ENCODE results near the gene DNAJC2.

Gene DNAJC2

GRCh38 chr7:103348959-103349358, 4.4 kb upstream of the DNAJC2 start:
- TF ChIP-seq ZNF565 (CRISPR knock-in tag; conservative IDR thresholded peaks at IDR 0.05; ENCODE audit: low read depth) = no peak
- TF ChIP-seq ZFP30 (CRISPR knock-in tag; IDR thresholded peaks at IDR 0.05) = no peak
- TF ChIP-seq, protein P1, sequence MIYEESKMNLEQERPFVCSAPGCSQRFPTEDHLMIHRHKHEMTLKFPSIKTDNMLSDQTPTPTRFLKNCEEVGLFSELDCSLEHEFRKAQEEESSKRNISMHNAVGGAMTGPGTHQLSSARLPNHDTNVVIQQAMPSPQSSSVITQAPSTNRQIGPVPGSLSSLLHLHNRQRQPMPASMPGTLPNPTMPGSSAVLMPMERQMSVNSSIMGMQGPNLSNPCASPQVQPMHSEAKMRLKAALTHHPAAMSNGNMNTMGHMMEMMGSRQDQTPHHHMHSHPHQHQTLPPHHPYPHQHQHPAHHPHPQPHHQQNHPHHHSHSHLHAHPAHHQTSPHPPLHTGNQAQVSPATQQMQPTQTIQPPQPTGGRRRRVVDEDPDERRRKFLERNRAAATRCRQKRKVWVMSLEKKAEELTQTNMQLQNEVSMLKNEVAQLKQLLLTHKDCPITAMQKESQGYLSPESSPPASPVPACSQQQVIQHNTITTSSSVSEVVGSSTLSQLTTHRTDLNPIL (CRISPR knock-in tag; IDR thresholded peaks at IDR 0.05; ENCODE audit: low read depth) = no peak
- ATAC-seq = no peak

GRCh38 chr7:103348452-103348851, 3.9 kb upstream of the DNAJC2 start:
- ATAC-seq = no peak
- TF ChIP-seq, protein P1 (CRISPR knock-in tag; IDR thresholded peaks at IDR 0.05; ENCODE audit: low read depth) = no peak
- TF ChIP-seq ZFP3 (CRISPR knock-in tag; IDR thresholded peaks at IDR 0.05) = no peak
- no peak for TF ChIP-seq TOX (CRISPR knock-in tag; IDR thresholded peaks at IDR 0.05; ENCODE audit: borderline replicate concordance)
- no peak for TF ChIP-seq ZNF8 (CRISPR knock-in tag; IDR thresholded peaks at IDR 0.05)
- no peak for TF ChIP-seq CSDC2 (CRISPR knock-in tag; IDR thresholded peaks at IDR 0.05)
- no peak for TF ChIP-seq RARB (CRISPR knock-in tag; IDR thresholded peaks at IDR 0.05)
- no peak for TF ChIP-seq TCF4 (CRISPR knock-in tag; IDR thresholded peaks at IDR 0.05; ENCODE audit: borderline replicate concordance)
- TF ChIP-seq, protein P2, sequence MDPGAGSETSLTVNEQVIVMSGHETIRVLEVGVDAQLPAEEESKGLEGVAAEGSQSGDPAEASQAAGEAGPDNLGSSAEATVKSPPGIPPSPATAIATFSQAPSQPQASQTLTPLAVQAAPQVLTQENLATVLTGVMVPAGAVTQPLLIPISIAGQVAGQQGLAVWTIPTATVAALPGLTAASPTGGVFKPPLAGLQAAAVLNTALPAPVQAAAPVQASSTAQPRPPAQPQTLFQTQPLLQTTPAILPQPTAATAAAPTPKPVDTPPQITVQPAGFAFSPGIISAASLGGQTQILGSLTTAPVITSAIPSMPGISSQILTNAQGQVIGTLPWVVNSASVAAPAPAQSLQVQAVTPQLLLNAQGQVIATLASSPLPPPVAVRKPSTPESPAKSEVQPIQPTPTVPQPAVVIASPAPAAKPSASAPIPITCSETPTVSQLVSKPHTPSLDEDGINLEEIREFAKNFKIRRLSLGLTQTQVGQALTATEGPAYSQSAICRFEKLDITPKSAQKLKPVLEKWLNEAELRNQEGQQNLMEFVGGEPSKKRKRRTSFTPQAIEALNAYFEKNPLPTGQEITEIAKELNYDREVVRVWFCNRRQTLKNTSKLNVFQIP (CRISPR knock-in tag; IDR thresholded peaks at IDR 0.05; ENCODE audit: borderline replicate concordance, low read depth) = no peak
- TF ChIP-seq ARNTL (CRISPR knock-in tag; IDR thresholded peaks at IDR 0.05; ENCODE audit: borderline replicate concordance, low read depth) = no peak
- no peak for TF ChIP-seq ZC3H10 (CRISPR knock-in tag; IDR thresholded peaks at IDR 0.05)
- no peak for TF ChIP-seq ESRRG (CRISPR knock-in tag; IDR thresholded peaks at IDR 0.05)
- TF ChIP-seq BACH2 (CRISPR knock-in tag; IDR thresholded peaks at IDR 0.05; ENCODE audit: borderline replicate concordance) = no peak
- no peak for TF ChIP-seq SNAI2 (CRISPR knock-in tag; IDR thresholded peaks at IDR 0.05)
- no peak for TF ChIP-seq PATZ1 (CRISPR knock-in tag; IDR thresholded peaks at IDR 0.05; ENCODE audit: borderline replicate concordance)
- no peak for TF ChIP-seq ZNF565 (CRISPR knock-in tag; conservative IDR thresholded peaks at IDR 0.05; ENCODE audit: low read depth)
- TF ChIP-seq CSRNP3 (CRISPR knock-in tag; IDR thresholded peaks at IDR 0.05) = no peak
- TF ChIP-seq OSR1 (CRISPR knock-in tag; IDR thresholded peaks at IDR 0.05) = no peak
- no peak for TF ChIP-seq ISL1 (CRISPR knock-in tag; IDR thresholded peaks at IDR 0.05)
- TF ChIP-seq TSHZ2 (CRISPR knock-in tag; IDR thresholded peaks at IDR 0.05) = no peak
- no peak for TF ChIP-seq ZNF70 (CRISPR knock-in tag; IDR thresholded peaks at IDR 0.05)
